GDM1 (cell line): ENCODE data around the gene ANXA2R.
"Not testable (repeated sequence)": the region's sequence is repeated elsewhere in the genome, so short reads cannot be mapped to it uniquely, and the experiment has no call there.

Source experiments
- DNase-seq: peaks from one replicate; lab custom pipeline; 2025; lab: John Stamatoyannopoulos, UW

Gene ANXA2R

GRCh38 chr5:43033841-43034590, 6.1 kb downstream of the ANXA2R start:
- no peak for DNase-seq

- DNase-seq = no peak
Measured at GRCh38 chr5:43027054-43027785, 12.9 kb downstream of the ANXA2R start.

- DNase-seq = not testable (repeated sequence)
Measured at GRCh38 chr5:43025184-43025950, 14.8 kb downstream of the ANXA2R start.

GRCh38 chr5:43024217-43024616, 15.9 kb downstream of the ANXA2R start:
- no peak for DNase-seq

- no peak for DNase-seq
Measured at GRCh38 chr5:43021151-43021550, 19.0 kb downstream of the ANXA2R start.

GRCh38 chr5:43020399-43020746, 19.7 kb downstream of the ANXA2R start:
- no peak for DNase-seq

- DNase-seq = peak; percentile 72
Measured at GRCh38 chr5:43019614-43020398, 20.3 kb downstream of the ANXA2R start.

GRCh38 chr5:43019291-43019613, 20.9 kb downstream of the ANXA2R start:
- no peak for DNase-seq

- DNase-seq = no peak
Measured at GRCh38 chr5:43017428-43017815, 22.7 kb downstream of the ANXA2R start.

- DNase-seq = no peak
Measured at GRCh38 chr5:43016217-43016779, 23.8 kb downstream of the ANXA2R start.

GRCh38 chr5:43014522-43014921, 25.6 kb downstream of the ANXA2R start:
- DNase-seq = no peak

- no peak for DNase-seq
Measured at GRCh38 chr5:43010935-43011315, 29.2 kb downstream of the ANXA2R start.

GRCh38 chr5:43008363-43009153, 31.6 kb downstream of the ANXA2R start:
- peak; percentile 86 for DNase-seq

GRCh38 chr5:43007911-43008362, 32.2 kb downstream of the ANXA2R start:
- peak; percentile 63 for DNase-seq

GRCh38 chr5:43007246-43007910, 32.7 kb downstream of the ANXA2R start:
- DNase-seq = peak; percentile 86

GRCh38 chr5:43006424-43007202, 33.5 kb downstream of the ANXA2R start:
- no peak for DNase-seq

- DNase-seq = no peak
Measured at GRCh38 chr5:43005031-43005430, 35.1 kb downstream of the ANXA2R start.

- DNase-seq = no peak
Measured at GRCh38 chr5:43001748-43002147, 38.4 kb downstream of the ANXA2R start.

GRCh38 chr5:43000914-43001313, 39.2 kb downstream of the ANXA2R start:
- no peak for DNase-seq
